PC-9 (cell line): ENCODE data around the gene HMGCR. TPM values are rescaled to one million over a fixed set of nuclear protein-coding genes. Genes with fewer than 3 reads are reported as not detected.

Experiments used
- BruUV-seq: library from RNA; stranded (reverse); fragments of 400-500 nt; replicated peaks from 2 replicates; lab custom pipeline; 2021; lab: Mats Ljungman, UMichigan
- CTCF ChIA-PET: fragments of 300-600 bp; sonication (Branson Sonifier 250); formaldehyde crosslinking; loops from one replicate; lab custom pipeline; 2022; ENCODE audit warnings: antibody characterized with exemption; lab: Charles Lee
- POLR2A ChIA-PET: fragments of 300-600 bp; sonication (Branson Sonifier 250); formaldehyde crosslinking; loops from one replicate; lab custom pipeline; 2022; ENCODE audit warnings: antibody characterized with exemption; ENCODE audit not compliant: unreplicated experiment; lab: Charles Lee
- DNase-seq, 2 experiments: peaks; one replicate each; pipeline versions ENCODE4 v3.0.0 to v3.0.0-alpha.2; 2015 to 2022; ENCODE audit warnings: mixed read lengths in 1 of 2
- H2AFZ ChIP-seq: fragments of 200-600 bp; sonication (generic); 2 replicates; pipeline ENCODE4 v1.8.1; 2017; ENCODE audit warnings: antibody characterized with exemption
- H3F3A ChIP-seq: fragments of 200-600 bp; sonication (generic); 2 replicates; pipeline ENCODE4 v1.8.1; 2017; ENCODE audit warnings: antibody characterized with exemption, mild to moderate bottlenecking, low read depth; ENCODE audit not compliant: insufficient read depth
- H3K27ac ChIP-seq: fragments of 200-600 bp; sonication (generic); 2 replicates; pipeline ENCODE4 v1.6.1; 2016; ENCODE audit warnings: mixed run types
- H3K27me3 ChIP-seq: fragments of 200-600 bp; sonication (generic); 2 replicates; pipeline ENCODE4 v1.6.1; 2016; ENCODE audit warnings: low read depth, mixed run types; ENCODE audit not compliant: insufficient read depth
- H3K36me3 ChIP-seq: fragments of 200-600 bp; sonication (generic); 2 replicates; pipeline ENCODE4 v1.6.1; 2016; ENCODE audit warnings: low read depth, mixed run types
- H3K4me1 ChIP-seq: fragments of 200-600 bp; sonication (generic); replicated peaks from 2 replicates; pipeline ENCODE4 v1.6.1; 2016; ENCODE audit warnings: mixed run types; ENCODE audit not compliant: insufficient read depth
- H3K4me2 ChIP-seq: fragments of 200-600 bp; sonication (generic); 2 replicates; pipeline ENCODE4 v1.6.1; 2017; ENCODE audit warnings: mixed run types
- H3K4me3 ChIP-seq: fragments of 200-600 bp; sonication (generic); 2 replicates; pipeline ENCODE4 v1.6.1; 2016; ENCODE audit warnings: mixed run types
- H3K79me2 ChIP-seq: fragments of 200-600 bp; sonication (generic); 2 replicates; pipeline ENCODE4 v1.6.1; 2017; ENCODE audit warnings: low read depth, mixed run types
- H3K9me2 ChIP-seq: fragments of 200-600 bp; sonication (generic); 2 replicates; pipeline ENCODE4 v1.8.1; 2017; ENCODE audit warnings: mild to moderate bottlenecking; ENCODE audit not compliant: insufficient read depth
- H3K9me3 ChIP-seq: fragments of 200-600 bp; sonication (generic); 2 replicates; pipeline ENCODE4 v1.8.1; 2016; ENCODE audit warnings: low read depth; ENCODE audit not compliant: insufficient read depth
- H4K20me1 ChIP-seq: fragments of 200-600 bp; sonication (generic); 2 replicates; pipeline ENCODE4 v1.8.1; 2017; ENCODE audit not compliant: insufficient read depth
- CTCF ChIP-seq: fragments of 200-600 bp; sonication (generic); conservative IDR thresholded peaks from 2 replicates; pipeline ENCODE4 v1.6.1; 2017; ENCODE audit warnings: mixed run types, antibody characterized with exemption, mild to moderate bottlenecking, moderate library complexity
- EZH2 ChIP-seq: fragments of 200-600 bp; sonication (generic); IDR thresholded peaks from 2 replicates; pipeline ENCODE4 v1.8.0; 2017; ENCODE audit warnings: antibody characterized with exemption, low read depth
- intact Hi-C: fragments of 100-400 bp; cut with micrococcal nuclease; formaldehyde crosslinking; loops from one replicate; pipeline ENCODE4 v1.10.0; 2022; ENCODE audit not compliant: unreplicated experiment
- total RNA-seq: library from RNA; stranded (reverse); gene quantifications from 2 replicates; pipeline ENCODE4 v1.2.3, GENCODE V29; 2021

HMGCR gene
- total RNA-seq, 1 experiment from 2014 or later: 86.8 TPM

GRCh38 chr5:75361310-75361709 is 24.3 kb downstream of the HMGCR start:
- no TSS peak for BruUV-seq
- TF ChIP-seq CTCF (no peak), EZH2 (no peak)
- POLR2A ChIA-PET: no interaction called here

GRCh38 chr5:75362474-75362975 is 25.5 kb downstream of the HMGCR start:
- CTCF ChIA-PET: interaction anchor here (1.0 kb wide), 1 partner anchor 125 kb away, joined by 3 read pairs; no protein-coding TSS in a partner anchor
- no peak overlapping the region for H3K4me2 ChIP-seq
- TF ChIP-seq EZH2 (no peak), CTCF (no peak)

More at GRCh38 chr5:75361310-75361709, 24.3 kb downstream of the HMGCR start:
- no peaks in the 10 kb centered on the region for H3K4me1 ChIP-seq
- no peaks in the 10 kb centered on the region for H3K9me2 ChIP-seq
- no peak overlapping the region for H3K4me3 ChIP-seq
- peaks cover 34% of the 10 kb centered on the region for H3K36me3 ChIP-seq
- no peaks in the 10 kb centered on the region for H3K27me3 ChIP-seq
- no peaks in the 10 kb centered on the region for H3K9me3 ChIP-seq
- H3K79me2 ChIP-seq: no peaks in the 10 kb centered on the region
- CTCF ChIA-PET: no interaction called here
- peaks cover 37% of the 10 kb centered on the region; the same call in 1 of the 2 replicates for H3F3A ChIP-seq
- intact Hi-C loops: no loop called here
- no peak overlapping the region for H3K27ac ChIP-seq
- H4K20me1 ChIP-seq: no peaks in the 10 kb centered on the region; the same call in 1 of the 2 replicates
- no peak overlapping the region for H2AFZ ChIP-seq
- no peak overlapping the region for H3K4me2 ChIP-seq
- no peak for DNase-seq

GRCh38 chr5:75363111-75363510 is 26.1 kb downstream of the HMGCR start:
- H3K4me3 ChIP-seq: no peak overlapping the region
- H3K4me2 ChIP-seq: no peak overlapping the region
- H3K9me2 ChIP-seq: no peaks in the 10 kb centered on the region
- H3K36me3 ChIP-seq: peaks cover 23% of the 10 kb centered on the region
- no peaks in the 10 kb centered on the region for H3K27me3 ChIP-seq
- DNase-seq: no peak
- POLR2A ChIA-PET: no interaction called here
- CTCF ChIA-PET: interaction anchor here (1.0 kb wide), 1 partner anchor 126 kb away, joined by 3 read pairs; no protein-coding TSS in a partner anchor
- no peaks in the 10 kb centered on the region for H3K79me2 ChIP-seq
- H3K27ac ChIP-seq: no peak overlapping the region
- TF ChIP-seq EZH2 (no peak), CTCF (no peak)
- H2AFZ ChIP-seq: no peak overlapping the region
- BruUV-seq: no TSS peak
- H3K4me1 ChIP-seq: no peaks in the 10 kb centered on the region
- H3F3A ChIP-seq: peaks cover 34% of the 10 kb centered on the region; the same call in 1 of the 2 replicates
- H4K20me1 ChIP-seq: no peaks in the 10 kb centered on the region; the same call in 1 of the 2 replicates
- intact Hi-C loops: no loop called here
- no peaks in the 10 kb centered on the region for H3K9me3 ChIP-seq

More at GRCh38 chr5:75362474-75362975, 25.5 kb downstream of the HMGCR start:
- Histone ChIP-seq H3K27ac (no peak overlapping the region), H3K79me2 (no peaks in the 10 kb centered on the region), H3K4me1 (no peaks in the 10 kb centered on the region), H3K9me2 (no peaks in the 10 kb centered on the region), H3K36me3 (peaks cover 26% of the 10 kb centered on the region), H3K4me3 (no peak overlapping the region), H3K9me3 (no peaks in the 10 kb centered on the region), H4K20me1 (no peaks in the 10 kb centered on the region; the same call in 1 of the 2 replicates), H3K27me3 (no peaks in the 10 kb centered on the region), H3F3A (peaks cover 34% of the 10 kb centered on the region; the same call in 1 of the 2 replicates), H2AFZ (no peak overlapping the region)
- BruUV-seq: no TSS peak
- intact Hi-C loops: no loop called here
- POLR2A ChIA-PET: no interaction called here
- no peak for DNase-seq
